ENCODE results near the gene GPRC5B. TPM values are rescaled to one million over a fixed set of nuclear protein-coding genes. Genes with fewer than 3 reads are reported as not detected.
A peak's percentile ranks its signal among the peaks of the same experiment; 100 is the strongest.

The GPRC5B gene
- total and polyA plus RNA-seq, 2 of the 8 experiments (the other 6 are each of a cell fraction or from before 2014, with no cell fraction given), result 106 to 160 TPM

DNA sequence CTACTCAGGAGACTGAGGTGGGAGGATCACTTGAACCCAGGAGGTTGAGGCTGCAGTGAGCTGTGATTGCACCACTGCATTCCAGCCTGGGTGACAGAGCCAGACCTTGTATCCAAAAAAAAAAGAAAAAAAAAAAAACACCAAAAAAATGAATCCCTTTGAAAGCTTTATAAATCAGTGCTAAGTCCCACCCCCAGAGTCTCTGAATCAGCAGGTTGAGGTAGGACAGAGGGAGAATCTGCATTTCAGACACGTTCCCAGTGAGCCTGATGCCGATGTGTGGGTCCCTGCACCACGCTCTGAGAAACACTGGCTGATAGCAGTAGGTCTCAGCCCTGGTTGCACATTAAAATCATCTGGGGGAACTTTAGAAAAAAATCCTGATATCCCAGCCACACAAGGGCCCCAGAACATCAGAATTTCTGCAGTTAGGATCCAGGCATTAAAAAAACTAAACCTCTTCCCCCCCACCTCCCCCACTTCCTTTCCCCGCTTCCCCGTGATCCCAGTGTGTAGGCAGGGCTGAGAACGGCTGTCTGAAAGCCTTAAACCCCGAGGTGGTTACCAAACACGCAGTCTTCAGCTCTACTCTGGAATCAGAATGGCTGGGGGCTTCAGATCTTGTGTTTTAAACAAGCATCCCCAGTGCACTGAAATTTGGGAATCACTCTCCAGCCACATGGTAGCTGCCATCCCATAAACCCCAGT, 27.3 kb upstream of the GPRC5B start:
- Histone ChIP-seq H3K4me2 (ENCODE audit: insufficient read depth in 1 of 2, low read depth in 2 of 2, low read length in 2 of 2) (no peak overlapping the region), H4K5ac (ENCODE audit: insufficient read length, low read depth, low read length) (no peak overlapping the region), H3K9ac (replicated peaks in 1 of 4; ENCODE audit: extremely low read depth in 1 of 4, low read depth in 3 of 4, low read length in 3 of 4) (no peak overlapping the region), H4K8ac (ENCODE audit: extremely low read depth, insufficient read depth, low read length) (no peak overlapping the region), H2BK12ac (ENCODE audit: low read depth, low read length) (0 out of 2 replicates have a peak overlapping the region, but pooled peaks have one; percentile 10), H3K4me1 (replicated peaks in 1 of 4; ENCODE audit: control insufficient read depth in 3 of 4, insufficient read depth in 4 of 4, low read length in 3 of 4) (peaks cover 0 to 3% (median 1%) of the 10 kb centered on the region in 4 experiments; a peak in 2 of 7 replicates), H2AFZ (ENCODE audit: low read length) (no peak overlapping the region), H3K9me3 (ENCODE audit: insufficient read depth in 2 of 2, low read depth in 1 of 2, low read length in 1 of 2) (no peaks in the 10 kb centered on the region; a peak in 1 of 4 replicates), H3K79me1 (ENCODE audit: low read depth, low read length) (no peaks in the 10 kb centered on the region), H2AK5ac (ENCODE audit: low read depth, low read length) (no peak overlapping the region), H3K4me3 (ENCODE audit: extremely low read depth in 1 of 4, insufficient read depth in 2 of 4, low read depth in 3 of 4, low read length in 4 of 4) (no peak overlapping the region), H3K27ac (ENCODE audit: low read depth, low read length) (no peak overlapping the region), H3K23me2 (ENCODE audit: low read depth, low read length) (no peaks in the 10 kb centered on the region), H3K79me2 (ENCODE audit: control insufficient read depth in 1 of 2, insufficient read depth in 2 of 2, low read length in 2 of 2) (no peaks in the 10 kb centered on the region), H2BK20ac (ENCODE audit: low read length) (no peak overlapping the region), H3K27me3 (replicated peaks in 1 of 4; ENCODE audit: control insufficient read depth in 3 of 4, extremely low read depth in 1 of 4, insufficient read depth in 3 of 4, low read length in 3 of 4) (no peaks in the 10 kb centered on the region), H3K36me3 (ENCODE audit: control insufficient read depth in 2 of 4, insufficient read depth in 4 of 4, low read length in 3 of 4) (no peaks in the 10 kb centered on the region), H3K14ac (ENCODE audit: insufficient read length) (no peak overlapping the region), H3K23ac (ENCODE audit: insufficient read length) (no peak overlapping the region), H3K18ac (ENCODE audit: extremely low read depth, low read length) (no peak overlapping the region), H2BK15ac (ENCODE audit: low read length) (no peak overlapping the region), H4K20me1 (replicated peaks in 1 of 2; ENCODE audit: control insufficient read depth in 1 of 2, insufficient read depth in 2 of 2, low read length in 2 of 2) (no peaks in the 10 kb centered on the region), H2BK5ac (ENCODE audit: low read depth, low read length) (no peak overlapping the region), H4K91ac (replicated peaks; ENCODE audit: insufficient read length, low read length) (no peak overlapping the region), H2BK120ac (replicated peaks; ENCODE audit: low read depth, low read length) (no peak overlapping the region), H3K56ac (replicated peaks; ENCODE audit: insufficient read length, low read depth, low read length) (no peak overlapping the region), H3K4ac (replicated peaks; ENCODE audit: insufficient read length, low read depth, low read length) (no peak overlapping the region)
- 72% methylated on average over 8 of the region's 8 CpGs; no CpG with 5 or more reads in 1 of the 2 experiments for WGBS, 2 experiments (ENCODE audit: extremely low coverage in 1 of 2, insufficient coverage in 1 of 2, insufficient read length in 1 of 2, insufficient replicate concordance in 2 of 2, low coverage in 1 of 2, low lambda C conversion rate in 2 of 2, missing lambda C conversion rate in 1 of 2)
- ChIA-PET CTCF (ENCODE audit: partially characterized antibody) (interaction anchor here (0.6 to 7.5 kb wide), 9 partner anchors 10 to 473 kb away, joined by 3 to 139 read pairs (median 4); no protein-coding TSS in a partner anchor), POLR2A (ENCODE audit: partially characterized antibody) (no interaction called here)
- no peak for FAIRE-seq
- DNase-seq (ENCODE audit: low read depth in 1 of 2, low spot score in 2 of 2), result no peak
- TF ChIP-seq RBBP5 (IDR thresholded peaks at IDR 0.05; ENCODE audit: borderline replicate concordance, low read depth, low read length) (no peak), JUN (IDR thresholded peaks at IDR 0.05; ENCODE audit: low read depth, low read length) (no peak), CBX5 (IDR thresholded peaks at IDR 0.05; ENCODE audit: low read depth, low read length) (no peak), NRF1 (IDR thresholded peaks at IDR 0.05; ENCODE audit: low read depth, low read length) (no peak), YY1 (IDR thresholded peaks at IDR 0.05; ENCODE audit: low read depth, low read length) (no peak), POLR2AphosphoS5 (IDR thresholded peaks at IDR 0.05; ENCODE audit: low read depth, low read length) (no peak), GTF2F1 (IDR thresholded peaks at IDR 0.05; ENCODE audit: borderline replicate concordance, low read depth, low read length) (no peak), SAP30 (IDR thresholded peaks at IDR 0.05; ENCODE audit: insufficient read depth, insufficient replicate concordance, low read length) (no peak), CBX8 (IDR thresholded peaks at IDR 0.05; ENCODE audit: borderline replicate concordance, low read depth, low read length) (no peak), ZNF274 (IDR thresholded peaks at IDR 0.05; ENCODE audit: borderline replicate concordance, extremely low read depth, low read length) (no peak), CREB1 (IDR thresholded peaks at IDR 0.05) (no peak), EZH2 (IDR thresholded peaks at IDR 0.05; ENCODE audit: low read depth, low read length, severe bottlenecking) (no peak), SIN3A (conservative IDR thresholded peaks at IDR 0.05 in 1 of 2, IDR thresholded peaks at IDR 0.05 in 1 of 2; ENCODE audit: low read depth in 1 of 2, low read length in 2 of 2) (no peak)
